Smooth muscle cell (in vitro differentiated cells): ENCODE data around the gene LTBP2. TPM values are rescaled to one million over a fixed set of nuclear protein-coding genes. Genes with fewer than 3 reads are reported as not detected.
A peak's percentile ranks its signal among the peaks of the same experiment; 100 is the strongest.

ENCODE experiments used
- DNase-seq: peaks from one replicate; lab custom pipeline; 2025; ENCODE audit not compliant: unreplicated experiment; lab: John Stamatoyannopoulos, UW
- H2AFZ ChIP-seq: fragments of 200-600 bp; sonication (generic); 2 replicates; pipeline ENCODE4 v1.6.0; 2016; ENCODE audit warnings: antibody characterized with exemption, low read depth, mild to moderate bottlenecking
- H3F3A ChIP-seq: fragments of 200-600 bp; sonication (generic); 2 replicates; pipeline ENCODE4 v1.6.0; 2017; ENCODE audit warnings: antibody characterized with exemption, low read depth
- H3K27ac ChIP-seq: fragments of 200-600 bp; sonication (generic); 2 replicates; pipeline ENCODE4 v1.5.1; 2016; ENCODE audit warnings: low read depth, mild to moderate bottlenecking
- H3K27me3 ChIP-seq: fragments of 200-600 bp; sonication (generic); 2 replicates; pipeline ENCODE4 v1.6.1; 2016; ENCODE audit warnings: low read depth, mild to moderate bottlenecking
- H3K36me3 ChIP-seq: fragments of 200-600 bp; sonication (generic); 2 replicates; pipeline ENCODE4 v1.5.1; 2016; ENCODE audit warnings: low read depth
- H3K4me1 ChIP-seq: fragments of 200-600 bp; sonication (generic); 2 replicates; pipeline ENCODE4 v1.5.1; 2016; ENCODE audit warnings: low read depth
- H3K4me2 ChIP-seq: fragments of 200-600 bp; sonication (generic); 2 replicates; pipeline ENCODE4 v1.6.0; 2016; ENCODE audit warnings: mild to moderate bottlenecking
- H3K4me3 ChIP-seq: fragments of 200-600 bp; sonication (generic); 2 replicates; pipeline ENCODE4 v1.5.1; 2016; ENCODE audit warnings: mild to moderate bottlenecking
- H3K79me2 ChIP-seq: fragments of 200-600 bp; sonication (generic); 2 replicates; pipeline ENCODE4 v1.6.0; 2016; ENCODE audit warnings: low read depth, mild to moderate bottlenecking
- H3K9ac ChIP-seq: fragments of 200-600 bp; sonication (generic); 2 replicates; pipeline ENCODE4 v1.6.0; 2016; ENCODE audit warnings: low read depth
- H3K9me3 ChIP-seq: fragments of 200-600 bp; sonication (generic); replicated peaks from 2 replicates; pipeline ENCODE4 v1.5.1; 2016; ENCODE audit warnings: low read depth
- H4K20me1 ChIP-seq: fragments of 200-600 bp; sonication (generic); 2 replicates; pipeline ENCODE4 v1.6.0; 2016; ENCODE audit warnings: low read depth
- WGBS: methylation state at CpG from one replicate; pipeline ENCODE4 v1.1.7; 2016; ENCODE audit warnings: low lambda C conversion rate; 5-methylcytosine and 5-hydroxymethylcytosine counted together
- polyA plus RNA-seq: library from polyadenylated mRNA; unstranded; fragments of >200 nt; fragmentation: Nextera tagmentation; extraction: Ambion mirVana; gene quantifications from 2 replicates; pipeline ENCODE4 v1.2.1, GENCODE V29; 2016
- total RNA-seq: library from RNA; depleted of rRNA; stranded (reverse); fragments of >200 nt; gene quantifications from 2 replicates; pipeline ENCODE4 v1.2.3, GENCODE V29; 2014
- TF ChIP-seq, protein P1 (sequence below): fragments of 200-600 bp; sonication (generic); IDR thresholded peaks from 2 replicates; pipeline ENCODE4 v1.5.1; 2017; ENCODE audit warnings: borderline replicate concordance, mild to moderate bottlenecking, antibody characterized with exemption; ENCODE audit not compliant: insufficient read depth, poor library complexity, severe bottlenecking

The LTBP2 gene
- total and polyA plus RNA-seq, 2 experiments from 2014 or later = 90.1 to 108 TPM

DNA sequence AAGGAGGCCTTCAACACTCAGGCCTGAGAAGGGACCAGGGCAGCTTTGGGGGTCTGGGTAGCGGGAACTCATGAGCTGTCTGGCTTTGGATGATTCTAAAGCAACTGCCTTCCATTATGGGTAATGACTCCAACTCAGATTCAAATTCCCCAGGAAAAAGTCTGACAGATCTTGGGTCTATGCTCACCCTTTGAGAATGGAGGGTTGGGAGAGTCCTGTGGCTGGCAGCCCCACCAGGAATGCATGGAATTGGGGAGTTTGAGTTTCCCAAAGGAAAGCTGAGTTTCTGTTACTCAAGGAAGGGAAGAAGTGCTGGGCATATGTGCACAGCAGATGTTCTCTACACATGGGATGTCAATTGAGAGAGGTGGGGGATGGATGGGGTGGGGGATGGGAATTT, 22.4 kb upstream of the LTBP2 start:
- Histone ChIP-seq H3K4me3 (no peak overlapping the region), H3K9ac (no peak overlapping the region), H3K27me3 (no peaks in the 10 kb centered on the region), H3K36me3 (no peaks in the 10 kb centered on the region), H3K4me1 (peaks cover 28% of the 10 kb centered on the region), H3K9me3 (no peaks in the 10 kb centered on the region), H4K20me1 (no peaks in the 10 kb centered on the region), H2AFZ (no peak overlapping the region), H3K79me2 (no peaks in the 10 kb centered on the region), H3K4me2 (no peak overlapping the region), H3F3A (no peaks in the 10 kb centered on the region), H3K27ac (no peak overlapping the region)
- DNase-seq = no peak
- 93% methylated on average over 1 of the region's 1 CpG for WGBS
- TF ChIP-seq, protein P1, sequence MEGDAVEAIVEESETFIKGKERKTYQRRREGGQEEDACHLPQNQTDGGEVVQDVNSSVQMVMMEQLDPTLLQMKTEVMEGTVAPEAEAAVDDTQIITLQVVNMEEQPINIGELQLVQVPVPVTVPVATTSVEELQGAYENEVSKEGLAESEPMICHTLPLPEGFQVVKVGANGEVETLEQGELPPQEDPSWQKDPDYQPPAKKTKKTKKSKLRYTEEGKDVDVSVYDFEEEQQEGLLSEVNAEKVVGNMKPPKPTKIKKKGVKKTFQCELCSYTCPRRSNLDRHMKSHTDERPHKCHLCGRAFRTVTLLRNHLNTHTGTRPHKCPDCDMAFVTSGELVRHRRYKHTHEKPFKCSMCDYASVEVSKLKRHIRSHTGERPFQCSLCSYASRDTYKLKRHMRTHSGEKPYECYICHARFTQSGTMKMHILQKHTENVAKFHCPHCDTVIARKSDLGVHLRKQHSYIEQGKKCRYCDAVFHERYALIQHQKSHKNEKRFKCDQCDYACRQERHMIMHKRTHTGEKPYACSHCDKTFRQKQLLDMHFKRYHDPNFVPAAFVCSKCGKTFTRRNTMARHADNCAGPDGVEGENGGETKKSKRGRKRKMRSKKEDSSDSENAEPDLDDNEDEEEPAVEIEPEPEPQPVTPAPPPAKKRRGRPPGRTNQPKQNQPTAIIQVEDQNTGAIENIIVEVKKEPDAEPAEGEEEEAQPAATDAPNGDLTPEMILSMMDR = no peak

DNA sequence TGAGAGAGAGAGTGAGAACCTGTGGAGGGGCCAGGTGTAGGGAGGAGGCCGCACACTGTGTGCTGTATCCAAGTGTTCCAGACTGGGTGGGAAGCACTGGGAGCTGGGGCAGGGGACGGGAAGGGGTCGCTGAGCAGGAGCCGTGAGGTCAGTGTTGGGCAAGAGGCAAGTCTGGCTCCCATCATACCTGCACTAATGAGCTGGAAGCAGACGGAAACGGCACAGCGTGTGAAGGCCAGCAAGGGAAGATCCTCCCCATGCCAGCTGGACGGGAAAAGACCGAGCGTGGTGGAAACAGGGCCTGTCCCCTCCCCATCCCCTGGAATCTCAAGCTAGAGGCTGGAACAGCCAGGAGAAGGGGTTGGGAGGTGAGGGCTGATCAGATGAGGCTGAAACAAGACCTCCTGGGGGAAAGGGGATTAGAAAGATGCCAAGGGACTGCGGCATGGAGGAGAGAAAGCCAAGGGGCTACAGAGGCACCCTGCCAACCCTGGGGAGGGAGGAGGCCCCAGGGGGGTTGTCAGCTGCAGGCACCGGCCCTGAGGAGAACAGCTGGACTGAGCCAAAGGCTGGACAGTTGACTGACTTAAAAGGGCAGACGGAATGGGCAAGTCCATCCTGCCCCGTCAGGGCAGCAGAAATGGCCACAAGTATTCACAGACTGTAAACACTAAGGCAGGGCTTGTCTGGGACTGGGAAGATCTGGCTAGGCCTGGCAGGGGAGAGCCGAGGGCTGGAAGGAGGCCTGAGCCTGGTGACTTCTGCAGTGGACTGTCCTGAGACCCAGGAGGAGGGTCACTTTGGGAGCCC, 19.0 kb upstream of the LTBP2 start:
- no peak overlapping the region for H3K27ac ChIP-seq
- H4K20me1 ChIP-seq = no peaks in the 10 kb centered on the region
- peak overlapping the region; percentile 8 for H3K4me2 ChIP-seq
- TF ChIP-seq, protein P1 = no peak
- no peaks in the 10 kb centered on the region for H3K27me3 ChIP-seq
- 74% methylated on average over 15 of the region's 15 CpGs for WGBS
- H3K79me2 ChIP-seq = no peaks in the 10 kb centered on the region
- H3K36me3 ChIP-seq = no peaks in the 10 kb centered on the region
- H2AFZ ChIP-seq = no peak overlapping the region
- H3K4me1 ChIP-seq = peaks cover 9% of the 10 kb centered on the region
- H3F3A ChIP-seq = no peaks in the 10 kb centered on the region
- no peak for DNase-seq
- no peak overlapping the region for H3K4me3 ChIP-seq
- no peaks in the 10 kb centered on the region for H3K9me3 ChIP-seq
- H3K9ac ChIP-seq = no peak overlapping the region

DNA sequence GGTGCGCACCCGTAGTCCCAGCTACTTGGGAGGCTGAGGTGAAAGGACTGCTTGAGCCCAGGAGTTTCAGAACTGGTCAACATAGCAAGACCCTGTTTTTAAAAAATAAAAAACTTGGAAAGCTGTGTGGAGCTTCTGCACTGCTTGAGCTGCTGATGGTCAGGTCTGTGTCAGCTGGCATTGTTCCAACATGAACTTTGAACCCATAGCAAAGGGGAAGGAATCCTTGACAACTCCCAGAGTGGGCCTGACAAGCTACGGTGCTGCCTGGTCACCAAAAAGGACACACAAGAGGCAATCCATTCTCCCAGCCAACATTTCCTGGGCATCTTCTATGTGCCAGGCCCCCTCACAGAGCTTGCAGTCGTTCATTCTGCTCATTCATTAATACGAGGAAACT, 16.4 kb upstream of the LTBP2 start:
- no peak overlapping the region for H3K4me3 ChIP-seq
- no peaks in the 10 kb centered on the region for H3K9me3 ChIP-seq
- no peaks in the 10 kb centered on the region for H4K20me1 ChIP-seq
- H3K79me2 ChIP-seq = no peaks in the 10 kb centered on the region
- no peak for DNase-seq
- no peaks in the 10 kb centered on the region for H3F3A ChIP-seq
- H3K4me1 ChIP-seq = peaks cover 7% of the 10 kb centered on the region
- TF ChIP-seq, protein P1 = no peak
- H3K27me3 ChIP-seq = no peaks in the 10 kb centered on the region
- no peaks in the 10 kb centered on the region for H3K36me3 ChIP-seq
- H3K9ac ChIP-seq = no peak overlapping the region
- H3K4me2 ChIP-seq = no peak overlapping the region
- WGBS = 85% methylated on average over 5 of the region's 5 CpGs
- no peak overlapping the region for H2AFZ ChIP-seq
- H3K27ac ChIP-seq = no peak overlapping the region

DNA sequence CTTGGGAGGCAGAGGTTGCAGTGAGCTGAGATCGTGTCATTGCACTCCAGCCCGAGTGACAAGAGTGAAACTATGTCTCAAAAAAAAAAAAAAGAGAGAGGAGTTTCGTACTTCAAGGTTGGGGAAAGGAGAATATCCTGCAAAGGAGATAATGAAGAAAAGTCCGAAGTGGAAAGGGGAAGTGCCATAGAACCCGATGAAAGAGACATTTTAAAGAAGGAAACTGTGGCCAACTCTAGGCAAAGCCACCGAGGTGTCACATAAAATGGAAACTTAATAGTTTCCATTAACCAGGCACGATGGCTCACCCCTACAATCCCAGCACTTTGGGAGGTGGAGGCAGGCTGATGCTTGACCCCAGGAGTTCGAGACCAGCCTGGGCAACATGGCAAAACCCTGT, 15.0 kb upstream of the LTBP2 start:
- Histone ChIP-seq H3K36me3 (no peaks in the 10 kb centered on the region), H3K4me2 (no peak overlapping the region), H3K4me3 (no peak overlapping the region), H3K9me3 (no peaks in the 10 kb centered on the region), H3K9ac (no peak overlapping the region), H2AFZ (no peak overlapping the region), H3K27me3 (no peaks in the 10 kb centered on the region), H3F3A (no peaks in the 10 kb centered on the region), H3K4me1 (peaks cover 7% of the 10 kb centered on the region), H3K79me2 (no peaks in the 10 kb centered on the region), H4K20me1 (no peaks in the 10 kb centered on the region), H3K27ac (no peak overlapping the region)
- DNase-seq = no peak
- TF ChIP-seq, protein P1 = no peak
- WGBS = 93% methylated on average over 8 of the region's 8 CpGs
